Astrocyte (in vitro differentiated cells and primary cell): Measurements from ENCODE around the gene DBP. TPM values are rescaled to one million over a fixed set of nuclear protein-coding genes. Genes with fewer than 3 reads are reported as not detected.

Experiments used
- DNase-seq: peaks from one replicate; pipeline ENCODE4 v3.0.0-alpha.2; 2010; ENCODE audit warnings: low read depth
- FAIRE-seq: peaks from 2 replicates; lab custom pipeline; 2011; peaks lifted over from hg19 to GRCh38; lab: Jason Lieb, UNC
- H2AFZ ChIP-seq: 2 replicates; pipeline ENCODE4 v1.6.0; 2012; ENCODE audit warnings: low read depth, low read length, inconsistent platforms
- H3K27ac ChIP-seq: 2 replicates; pipeline ENCODE4 v1.5.1; 2011; ENCODE audit warnings: low read depth, low read length, inconsistent platforms
- H3K27me3 ChIP-seq: 2 replicates; pipeline ENCODE4 v1.6.0; 2011; ENCODE audit warnings: low read length, inconsistent platforms; ENCODE audit not compliant: insufficient read depth
- H3K36me3 ChIP-seq: 2 replicates; pipeline ENCODE4 v1.5.1; 2011; ENCODE audit warnings: low read length, inconsistent platforms; ENCODE audit not compliant: insufficient read depth
- H3K4me1 ChIP-seq: 2 replicates; pipeline ENCODE4 v1.5.1; 2011; ENCODE audit warnings: low read length, inconsistent platforms; ENCODE audit not compliant: insufficient read depth
- H3K4me2 ChIP-seq: 2 replicates; pipeline ENCODE4 v1.6.0; 2012; ENCODE audit warnings: low read length, inconsistent platforms
- H3K4me3 ChIP-seq: 2 replicates; pipeline ENCODE4 v1.5.1; 2011; ENCODE audit warnings: low read depth, mild to moderate bottlenecking, low read length, inconsistent platforms; ENCODE audit not compliant: insufficient read depth
- H3K79me2 ChIP-seq: 2 replicates; pipeline ENCODE4 v1.6.0; 2012; ENCODE audit warnings: mild to moderate bottlenecking, low read length, inconsistent platforms; ENCODE audit not compliant: insufficient read depth
- H3K9ac ChIP-seq: 2 replicates; pipeline ENCODE4 v1.6.0; 2012; ENCODE audit warnings: mild to moderate bottlenecking, low read length, inconsistent platforms
- H3K9me3 ChIP-seq: 2 replicates; pipeline ENCODE4 v1.5.1; 2012; ENCODE audit warnings: low read depth, mild to moderate bottlenecking, low read length, inconsistent platforms; ENCODE audit not compliant: insufficient read depth
- H4K20me1 ChIP-seq: 2 replicates; pipeline ENCODE4 v1.6.0; 2012; ENCODE audit warnings: low read length, inconsistent platforms; ENCODE audit not compliant: insufficient read depth
- H3K27ac Mint-ChIP-seq: one replicate; pipeline ENCODE4 v1.8.0; 2021; ENCODE audit warnings: mild to moderate bottlenecking, mixed read lengths; ENCODE audit not compliant: unreplicated experiment
- H3K27me3 Mint-ChIP-seq: one replicate; pipeline ENCODE4 v1.8.0; 2021; ENCODE audit warnings: low read depth, mixed read lengths; ENCODE audit not compliant: unreplicated experiment
- H3K36me3 Mint-ChIP-seq: one replicate; pipeline ENCODE4 v1.8.0; 2021; ENCODE audit warnings: low read depth, mixed read lengths; ENCODE audit not compliant: unreplicated experiment
- H3K4me1 Mint-ChIP-seq: one replicate; pipeline ENCODE4 v1.8.0; 2021; ENCODE audit warnings: low read depth, mixed read lengths; ENCODE audit not compliant: unreplicated experiment
- H3K4me3 Mint-ChIP-seq: one replicate; pipeline ENCODE4 v1.8.0; 2021; ENCODE audit warnings: mild to moderate bottlenecking, moderate library complexity, mixed read lengths; ENCODE audit not compliant: unreplicated experiment
- H3K9me3 Mint-ChIP-seq: one replicate; pipeline ENCODE4 v1.8.0; 2021; ENCODE audit warnings: mild to moderate bottlenecking, mixed read lengths; ENCODE audit not compliant: unreplicated experiment
- CTCF ChIP-seq: IDR thresholded peaks from 2 replicates; pipeline ENCODE4 v1.5.1; 2011; ENCODE audit warnings: low read depth, mild to moderate bottlenecking, inconsistent platforms, low read length, moderate library complexity; ENCODE audit not compliant: insufficient read depth
- EZH2 ChIP-seq: IDR thresholded peaks from 2 replicates; pipeline ENCODE4 v1.6.1; 2012; ENCODE audit warnings: mild to moderate bottlenecking, low read length, inconsistent platforms; ENCODE audit not compliant: insufficient read depth
- total RNA-seq: library from RNA; stranded (reverse); gene quantifications from 2 replicates; pipeline ENCODE4 v1.2.1, GENCODE V29; 2021

The DBP gene
- total RNA-seq, 1 donor from 2014 or later, result 1.2 TPM

- Mint-ChIP-seq H3K36me3 (no peaks in the 10 kb centered on the region), H3K9me3 (no peaks in the 10 kb centered on the region), H3K4me1 (no peaks in the 10 kb centered on the region), H3K4me3 (no peak overlapping the region), H3K27ac (no peak overlapping the region), H3K27me3 (peaks cover 11% of the 10 kb centered on the region)
- no peak overlapping the region for H2AFZ ChIP-seq
- H3K27me3 ChIP-seq, result peaks cover 7% of the 10 kb centered on the region
- H3K36me3 ChIP-seq, result no peaks in the 10 kb centered on the region
- DNase-seq (no peak), FAIRE-seq (no peak)
- no peak overlapping the region for H3K4me2 ChIP-seq
- no peak overlapping the region for H3K4me3 ChIP-seq
- H3K9ac ChIP-seq, result no peak overlapping the region
- no peaks in the 10 kb centered on the region for H3K79me2 ChIP-seq
- H3K4me1 ChIP-seq, result peaks cover 6% of the 10 kb centered on the region
- no peaks in the 10 kb centered on the region for H3K9me3 ChIP-seq
- no peak for TF ChIP-seq CTCF
- no peak overlapping the region for H3K27ac ChIP-seq
- no peaks in the 10 kb centered on the region for H4K20me1 ChIP-seq
Measured at GRCh38 chr19:48685583-48685982, 48.4 kb upstream of the DBP start.

- Histone ChIP-seq H3K4me3 (peak overlapping the region; percentile 57), H3K36me3 (no peaks in the 10 kb centered on the region), H3K9me3 (no peaks in the 10 kb centered on the region), H3K79me2 (no peaks in the 10 kb centered on the region), H2AFZ (peak overlapping the region; percentile 83), H3K4me1 (peaks cover 6% of the 10 kb centered on the region), H3K27ac (no peak overlapping the region), H3K4me2 (peak overlapping the region; percentile 81), H3K27me3 (peaks cover 7% of the 10 kb centered on the region), H4K20me1 (no peaks in the 10 kb centered on the region), H3K9ac (peak overlapping the region; percentile 27)
- Mint-ChIP-seq H3K4me1 (no peaks in the 10 kb centered on the region), H3K27me3 (peaks cover 11% of the 10 kb centered on the region), H3K36me3 (no peaks in the 10 kb centered on the region), H3K9me3 (no peaks in the 10 kb centered on the region), H3K4me3 (no peak overlapping the region), H3K27ac (no peak overlapping the region)
- DNase-seq, result peak; percentile 52
- TF ChIP-seq CTCF (no peak), EZH2 (no peak)
- no peak for FAIRE-seq
Measured at GRCh38 chr19:48683349-48683748, 46.2 kb upstream of the DBP start.

- Histone ChIP-seq H2AFZ (no peak overlapping the region), H3K9me3 (no peaks in the 10 kb centered on the region), H3K27me3 (peaks cover 10% of the 10 kb centered on the region), H3K9ac (no peak overlapping the region), H3K4me3 (no peak overlapping the region), H4K20me1 (no peaks in the 10 kb centered on the region), H3K36me3 (no peaks in the 10 kb centered on the region), H3K27ac (no peak overlapping the region), H3K4me2 (no peak overlapping the region), H3K79me2 (no peaks in the 10 kb centered on the region), H3K4me1 (peaks cover 6% of the 10 kb centered on the region)
- Mint-ChIP-seq H3K27ac (peak overlapping the region; percentile 62), H3K27me3 (peaks cover 24% of the 10 kb centered on the region), H3K4me1 (no peaks in the 10 kb centered on the region), H3K9me3 (no peaks in the 10 kb centered on the region), H3K4me3 (no peak overlapping the region), H3K36me3 (no peaks in the 10 kb centered on the region)
- DNase-seq (peak; percentile 92), FAIRE-seq (no peak)
- TF ChIP-seq CTCF, result no peak
- no peak for TF ChIP-seq EZH2
Measured at GRCh38 chr19:48681127-48681470, 43.9 kb upstream of the DBP start.
